GM12878 (cell line): ENCODE data around the gene ARMC8. TPM values are rescaled to one million over a fixed set of nuclear protein-coding genes. Genes with fewer than 3 reads are reported as not detected.

Source experiments
- ATAC-seq: fragments of 200-7000 bp; cut with Tn5 transposase; 3 replicates; pipeline ENCODE4 v1.9.1; 2020; ENCODE audit warnings: mild to moderate bottlenecking, moderate library complexity
- BruUV-seq: library from RNA; stranded (reverse); fragments of 400-500 nt; replicated peaks from 2 replicates; lab custom pipeline; 2021; lab: Mats Ljungman, UMichigan
- CTCF ChIA-PET: fragments of 300-600 bp; sonication (Branson Sonifier 250); formaldehyde crosslinking; extraction: SDS; loops from one replicate; lab custom pipeline; 2021; ENCODE audit warnings: inconsistent platforms; lab: Yijun Ruan, JAX
- POLR2A ChIA-PET: fragments of 350-600 bp; formaldehyde crosslinking; extraction: SDS; loops from one replicate; lab custom pipeline; 2021; ENCODE audit warnings: inconsistent platforms; lab: Charles Lee
- RAD21 ChIA-PET: fragments of 300-600 bp; sonication (Branson Sonifier 250); formaldehyde crosslinking; loops from one replicate; lab custom pipeline; 2023; ENCODE audit warnings: antibody characterized with exemption; ENCODE audit not compliant: unreplicated experiment; lab: Charles Lee
- SMC1A ChIA-PET: fragments of 300-600 bp; sonication (Branson Sonifier 250); formaldehyde crosslinking; loops from one replicate; lab custom pipeline; 2023; ENCODE audit not compliant: unreplicated experiment, uncharacterized antibody; lab: Charles Lee
- DNase-seq: peaks from one replicate; pipeline ENCODE4 v3.0.0-alpha.2; 2011; ENCODE audit warnings: low read depth, low spot score
- FAIRE-seq: peaks from 3 replicates; lab custom pipeline; 2011; peaks lifted over from hg19 to GRCh38; lab: Jason Lieb, UNC
- H2AFZ ChIP-seq: 2 replicates; pipeline ENCODE4 v1.6.0; 2011; ENCODE audit warnings: low read depth, low read length, control low read depth; ENCODE audit not compliant: control insufficient read depth
- H3K27ac ChIP-seq: 2 replicates; pipeline ENCODE4 v1.5.1; 2011; ENCODE audit warnings: control low read depth; ENCODE audit not compliant: control insufficient read depth, insufficient read depth
- H3K27me3 ChIP-seq, 2 experiments: replicated peaks in 1 of 2; 2 replicates each; pipeline versions ENCODE4 v1.6.0 to v1.6.1; 2011; ENCODE audit warnings: low read length in 1 of 2; ENCODE audit not compliant: control insufficient read depth in 2 of 2, insufficient read depth in 2 of 2
- H3K36me3 ChIP-seq, 2 experiments: 2 replicates each; pipeline ENCODE4 v1.5.1; 2011; ENCODE audit warnings: low read length in 1 of 2; ENCODE audit not compliant: control insufficient read depth in 2 of 2, insufficient read depth in 2 of 2
- H3K4me1 ChIP-seq: 2 replicates; pipeline ENCODE4 v1.6.1; 2011; ENCODE audit warnings: mild to moderate bottlenecking, low read length, moderate library complexity, mixed read lengths; ENCODE audit not compliant: control insufficient read depth, insufficient read depth
- H3K4me2 ChIP-seq: 2 replicates; pipeline ENCODE4 v1.6.0; 2011; ENCODE audit warnings: control low read depth; ENCODE audit not compliant: control insufficient read depth, insufficient read depth
- H3K4me3 ChIP-seq: fragments of 200-600 bp; sonication (generic); 2 replicates; pipeline ENCODE4 v1.5.1; 2016
- H3K79me2 ChIP-seq: 2 replicates; pipeline ENCODE4 v1.6.0; 2011; ENCODE audit warnings: low read length; ENCODE audit not compliant: control insufficient read depth, insufficient read depth
- H3K9ac ChIP-seq: 2 replicates; pipeline ENCODE4 v1.8.0; 2011; ENCODE audit warnings: low read length, control low read depth, mixed read lengths; ENCODE audit not compliant: control insufficient read depth, insufficient read depth
- H3K9me3 ChIP-seq: replicated peaks from 3 replicates; pipeline ENCODE4 v1.5.1; 2011; ENCODE audit warnings: mild to moderate bottlenecking, low read length; ENCODE audit not compliant: control insufficient read depth, insufficient read depth
- H4K20me1 ChIP-seq: 2 replicates; pipeline ENCODE4 v1.6.0; 2011; ENCODE audit not compliant: control insufficient read depth, insufficient read depth
- FOXK2 ChIP-seq: fragments of 450-650 bp; IDR thresholded peaks from 2 replicates; pipeline ENCODE4 v1.6.1; 2017; ENCODE audit warnings: mild to moderate bottlenecking, moderate library complexity
- MYC ChIP-seq: IDR thresholded peaks from 2 replicates; pipeline ENCODE4 v1.6.1; 2011; ENCODE audit warnings: mild to moderate bottlenecking, low read length, moderate library complexity, inconsistent platforms; ENCODE audit not compliant: insufficient read depth, insufficient replicate concordance, insufficient read length, severe bottlenecking
- PAX8 ChIP-seq: fragments of 450-650 bp; IDR thresholded peaks from 2 replicates; pipeline ENCODE4 v1.6.1; 2017; ENCODE audit warnings: mild to moderate bottlenecking, moderate library complexity
- POLR2AphosphoS2 ChIP-seq: IDR thresholded peaks from 2 replicates; pipeline ENCODE4 v1.6.1; 2011; ENCODE audit warnings: low read depth, mild to moderate bottlenecking, low read length, improper control_type of control experiment, moderate library complexity
- POU2F2 ChIP-seq: IDR thresholded peaks from 3 replicates; pipeline ENCODE4 v1.6.1; 2011; ENCODE audit warnings: low read depth, mild to moderate bottlenecking, low read length, borderline replicate concordance
- RCOR1 ChIP-seq: conservative IDR thresholded peaks from 2 replicates; pipeline ENCODE4 v1.6.1; 2012; ENCODE audit warnings: low read depth, low read length, improper control_type of control experiment
- WGBS: methylation state at CpG from one replicate; pipeline ENCODE4 v1.1.6; 2016; ENCODE audit warnings: low lambda C conversion rate; ENCODE audit not compliant: insufficient replicate concordance, insufficient coverage; ENCODE audit errors: missing lambda C conversion rate; 5-methylcytosine and 5-hydroxymethylcytosine counted together
- in situ Hi-C: fragments of 300-500 bp; cut with MboI; formaldehyde crosslinking; loops from 9 replicates; pipeline ENCODE4 v1.14.3; 2018; ENCODE audit warnings: mixed read lengths
- intact Hi-C: fragments of 100-400 bp; cut with micrococcal nuclease; formaldehyde crosslinking; loops from one replicate; pipeline ENCODE4 v1.14.2; 2022; ENCODE audit not compliant: unreplicated experiment
- polyA plus RNA-seq, 11 experiments: library from polyadenylated mRNA; depleted of rRNA in 4 of 11; unstranded in 6 of 11; stranded (reverse) in 5 of 11; fragments of >200 nt; fragmentation: Nextera tagmentation in 4 of 11; fragmentation: Illumina TruSeq in 1 of 11; extraction: Ambion mirVana in 4 of 11; extraction: Trizol in 1 of 11; gene quantifications; 1 replicate in 1 of 11; 2 replicates in 10 of 11; pipeline versions ENCODE4 v1.2.1 to v1.2.3, GENCODE V29; 2011 to 2016; ENCODE audit warnings: inconsistent platforms in 2 of 11, missing spikeins in 2 of 11, low read depth in 1 of 11
- total RNA-seq, 4 experiments: library from RNA; depleted of rRNA in 3 of 4; stranded (reverse); fragments of >200 nt in 3 of 4; fragmentation: Illumina TruSeq in 1 of 4; extraction: Trizol in 1 of 4; gene quantifications; 2 replicates each; pipeline versions ENCODE4 v1.2.1 to v1.2.3, GENCODE V29; 2013 to 2021
- TF ChIP-seq, protein P1 (sequence below): fragments of 450-650 bp; IDR thresholded peaks from 2 replicates; pipeline ENCODE4 v1.6.1; 2017; ENCODE audit warnings: low read depth, mild to moderate bottlenecking, moderate library complexity
- TF ChIP-seq, protein P2 (sequence below): IDR thresholded peaks from 2 replicates; pipeline ENCODE4 v1.6.1; 2011; ENCODE audit warnings: mild to moderate bottlenecking, low read depth, low read length, moderate library complexity; ENCODE audit not compliant: insufficient replicate concordance
- TF ChIP-seq, protein P3 (sequence below): fragments of 450-650 bp; formaldehyde crosslinking; IDR thresholded peaks from 2 replicates; pipeline ENCODE4 v1.5.0; 2022; ENCODE audit warnings: mild to moderate bottlenecking, missing genetic modification characterization

ARMC8 gene
- total and polyA plus RNA-seq, 10 of the 15 experiments (the other 5 are each of a cell fraction or from before 2014, with no cell fraction given) = 29.8 to 93.4 (median 45.3) TPM

DNA sequence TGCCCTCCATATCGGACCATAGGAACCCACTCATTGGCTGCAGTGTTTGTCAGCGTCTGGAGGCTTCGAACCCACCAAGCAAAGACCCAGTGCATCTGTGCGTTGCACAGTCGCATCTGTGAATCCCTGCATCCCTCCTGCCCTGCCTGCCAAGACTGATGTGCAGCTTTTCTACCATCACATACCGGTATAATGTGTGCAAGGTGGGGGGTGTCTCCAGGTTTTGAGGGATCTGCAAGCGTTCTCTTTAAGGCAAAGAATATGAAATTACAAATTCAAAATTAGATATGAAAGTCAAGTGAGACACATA lies 142.8 kb downstream of the ARMC8 start:
- ATAC-seq = no peak
- ChIA-PET RAD21 (no interaction called here), POLR2A (no interaction called here), CTCF (interaction anchor here (1.8 kb wide), 1 partner anchor 594 kb away, joined by 4 read pairs; no protein-coding TSS in a partner anchor), SMC1A (no interaction called here)
- WGBS = 7% methylated on average over 7 of the region's 7 CpGs
- H3K9me3 ChIP-seq = no peaks in the 10 kb centered on the region
- H3K4me2 ChIP-seq = peak overlapping the region; percentile 91
- intact Hi-C loops = loop anchor here (5.0 kb wide), 1 partner anchor 82 kb away; no protein-coding TSS in a partner anchor
- H3K36me3 ChIP-seq = no peaks in the 10 kb centered on the region
- TF ChIP-seq, protein P1, sequence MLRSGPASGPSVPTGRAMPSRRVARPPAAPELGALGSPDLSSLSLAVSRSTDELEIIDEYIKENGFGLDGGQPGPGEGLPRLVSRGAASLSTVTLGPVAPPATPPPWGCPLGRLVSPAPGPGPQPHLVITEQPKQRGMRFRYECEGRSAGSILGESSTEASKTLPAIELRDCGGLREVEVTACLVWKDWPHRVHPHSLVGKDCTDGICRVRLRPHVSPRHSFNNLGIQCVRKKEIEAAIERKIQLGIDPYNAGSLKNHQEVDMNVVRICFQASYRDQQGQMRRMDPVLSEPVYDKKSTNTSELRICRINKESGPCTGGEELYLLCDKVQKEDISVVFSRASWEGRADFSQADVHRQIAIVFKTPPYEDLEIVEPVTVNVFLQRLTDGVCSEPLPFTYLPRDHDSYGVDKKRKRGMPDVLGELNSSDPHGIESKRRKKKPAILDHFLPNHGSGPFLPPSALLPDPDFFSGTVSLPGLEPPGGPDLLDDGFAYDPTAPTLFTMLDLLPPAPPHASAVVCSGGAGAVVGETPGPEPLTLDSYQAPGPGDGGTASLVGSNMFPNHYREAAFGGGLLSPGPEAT = no peak
- TF ChIP-seq FOXK2 = no peak
- TF ChIP-seq POU2F2 = no peak
- no peak for TF ChIP-seq RCOR1
- TF ChIP-seq, protein P2, sequence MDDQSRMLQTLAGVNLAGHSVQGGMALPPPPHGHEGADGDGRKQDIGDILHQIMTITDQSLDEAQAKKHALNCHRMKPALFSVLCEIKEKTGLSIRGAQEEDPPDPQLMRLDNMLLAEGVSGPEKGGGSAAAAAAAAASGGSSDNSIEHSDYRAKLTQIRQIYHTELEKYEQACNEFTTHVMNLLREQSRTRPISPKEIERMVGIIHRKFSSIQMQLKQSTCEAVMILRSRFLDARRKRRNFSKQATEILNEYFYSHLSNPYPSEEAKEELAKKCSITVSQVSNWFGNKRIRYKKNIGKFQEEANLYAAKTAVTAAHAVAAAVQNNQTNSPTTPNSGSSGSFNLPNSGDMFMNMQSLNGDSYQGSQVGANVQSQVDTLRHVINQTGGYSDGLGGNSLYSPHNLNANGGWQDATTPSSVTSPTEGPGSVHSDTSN = no peak
- TF ChIP-seq, protein P3, sequence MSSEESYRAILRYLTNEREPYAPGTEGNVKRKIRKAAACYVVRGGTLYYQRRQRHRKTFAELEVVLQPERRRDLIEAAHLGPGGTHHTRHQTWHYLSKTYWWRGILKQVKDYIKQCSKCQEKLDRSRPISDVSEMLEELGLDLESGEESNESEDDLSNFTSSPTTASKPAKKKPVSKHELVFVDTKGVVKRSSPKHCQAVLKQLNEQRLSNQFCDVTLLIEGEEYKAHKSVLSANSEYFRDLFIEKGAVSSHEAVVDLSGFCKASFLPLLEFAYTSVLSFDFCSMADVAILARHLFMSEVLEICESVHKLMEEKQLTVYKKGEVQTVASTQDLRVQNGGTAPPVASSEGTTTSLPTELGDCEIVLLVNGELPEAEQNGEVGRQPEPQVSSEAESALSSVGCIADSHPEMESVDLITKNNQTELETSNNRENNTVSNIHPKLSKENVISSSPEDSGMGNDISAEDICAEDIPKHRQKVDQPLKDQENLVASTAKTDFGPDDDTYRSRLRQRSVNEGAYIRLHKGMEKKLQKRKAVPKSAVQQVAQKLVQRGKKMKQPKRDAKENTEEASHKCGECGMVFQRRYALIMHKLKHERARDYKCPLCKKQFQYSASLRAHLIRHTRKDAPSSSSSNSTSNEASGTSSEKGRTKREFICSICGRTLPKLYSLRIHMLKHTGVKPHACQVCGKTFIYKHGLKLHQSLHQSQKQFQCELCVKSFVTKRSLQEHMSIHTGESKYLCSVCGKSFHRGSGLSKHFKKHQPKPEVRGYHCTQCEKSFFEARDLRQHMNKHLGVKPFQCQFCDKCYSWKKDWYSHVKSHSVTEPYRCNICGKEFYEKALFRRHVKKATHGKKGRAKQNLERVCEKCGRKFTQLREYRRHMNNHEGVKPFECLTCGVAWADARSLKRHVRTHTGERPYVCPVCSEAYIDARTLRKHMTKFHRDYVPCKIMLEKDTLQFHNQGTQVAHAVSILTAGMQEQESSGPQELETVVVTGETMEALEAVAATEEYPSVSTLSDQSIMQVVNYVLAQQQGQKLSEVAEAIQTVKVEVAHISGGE (CRISPR knock-in tag) = no peak
- no peak for TF ChIP-seq PAX8
- TF ChIP-seq MYC = no peak
- no peak for TF ChIP-seq POLR2AphosphoS2
- no peak overlapping the region for H3K27ac ChIP-seq
- H3K9ac ChIP-seq = no peak overlapping the region
- H4K20me1 ChIP-seq = no peaks in the 10 kb centered on the region
- FAIRE-seq = no peak
- in situ Hi-C loops = no loop called here
- no peak for DNase-seq
- H3K27me3 ChIP-seq = peaks cover 2 to 18% of the 10 kb centered on the region in 2 experiments; a peak in 3 of 4 replicates
- H3K79me2 ChIP-seq = no peaks in the 10 kb centered on the region
- BruUV-seq = no TSS peak
- H3K4me3 ChIP-seq = no peak overlapping the region
- H2AFZ ChIP-seq = no peak overlapping the region
- peaks cover 7% of the 10 kb centered on the region for H3K4me1 ChIP-seq
